HepG2 (cell line): ENCODE measurements around the gene C9orf40. TPM values are rescaled to one million over a fixed set of nuclear protein-coding genes. Genes with fewer than 3 reads are reported as not detected.
A peak's percentile ranks its signal among the peaks of the same experiment; 100 is the strongest.

Source experiments
- AHR ChIP-seq: IDR thresholded peaks from 2 replicates; pipeline ENCODE4 v1.6.1; 2018; ENCODE audit warnings: missing genetic modification reagents, missing compliant biosample characterization
- AKAP8 ChIP-seq: sonication (generic); formaldehyde crosslinking; IDR thresholded peaks from 2 replicates; pipeline ENCODE4 v1.5.1; 2020; ENCODE audit warnings: mild to moderate bottlenecking, missing genetic modification reagents
- CHCHD3 ChIP-seq: sonication (generic); formaldehyde crosslinking; IDR thresholded peaks from 2 replicates; pipeline ENCODE4 v1.8.0; 2022; ENCODE audit warnings: mild to moderate bottlenecking, missing genetic modification reagents, moderate library complexity
- FOSL1 ChIP-seq: sonication (generic); formaldehyde crosslinking; IDR thresholded peaks from 2 replicates; pipeline ENCODE4 v1.9.0; 2021; ENCODE audit warnings: missing genetic modification reagents, borderline replicate concordance
- GATAD1 ChIP-seq: IDR thresholded peaks from 2 replicates; pipeline ENCODE4 v1.6.1; 2016; ENCODE audit warnings: missing genetic modification reagents, missing compliant biosample characterization
- HINFP ChIP-seq: sonication (generic); formaldehyde crosslinking; IDR thresholded peaks from 2 replicates; pipeline ENCODE4 v1.4.0; 2020; ENCODE audit warnings: low read depth, mild to moderate bottlenecking, missing genetic modification reagents
- HNRNPH1 ChIP-seq: fragments of 200-400 bp; formaldehyde crosslinking; optimal IDR thresholded peaks from 2 replicates; pipeline ENCODE3; 2017; ENCODE audit warnings: mild to moderate bottlenecking, low read depth, low read length
- KAT7 ChIP-seq: IDR thresholded peaks from 2 replicates; pipeline ENCODE4 v1.6.1; 2018; ENCODE audit warnings: borderline replicate concordance, missing compliant biosample characterization
- MED8 ChIP-seq: sonication (generic); formaldehyde crosslinking; IDR thresholded peaks from 2 replicates; pipeline ENCODE4 v1.8.1; 2023; ENCODE audit warnings: mild to moderate bottlenecking, missing genetic modification reagents; ENCODE audit not compliant: insufficient replicate concordance
- RFX5 ChIP-seq: IDR thresholded peaks from 2 replicates; pipeline ENCODE4 v1.6.1; 2011; ENCODE audit warnings: low read depth, low read length, improper control_type of control experiment
- TAF1 ChIP-seq: sonication (generic); formaldehyde crosslinking; IDR thresholded peaks from 2 replicates; pipeline ENCODE4 v1.4.0; 2020; ENCODE audit warnings: missing genetic modification reagents
- ZBTB1 ChIP-seq: sonication (generic); formaldehyde crosslinking; IDR thresholded peaks from 2 replicates; pipeline ENCODE4 v1.4.0; 2020; ENCODE audit warnings: missing genetic modification reagents, borderline replicate concordance
- ZNF121 ChIP-seq: sonication (generic); formaldehyde crosslinking; IDR thresholded peaks from 2 replicates; pipeline ENCODE4 v1.5.0; 2020; ENCODE audit warnings: mild to moderate bottlenecking, missing genetic modification reagents
- ZNF282 ChIP-seq: fragments of 450-650 bp; IDR thresholded peaks from 2 replicates; pipeline ENCODE4 v1.6.1; 2018; ENCODE audit not compliant: partially characterized antibody
- ZNF644 ChIP-seq: IDR thresholded peaks from 2 replicates; pipeline ENCODE4 v1.6.1; 2016; ENCODE audit warnings: low read depth
- ZNF768 ChIP-seq: sonication (generic); formaldehyde crosslinking; IDR thresholded peaks from 2 replicates; pipeline ENCODE4 v1.4.0; 2020; ENCODE audit warnings: missing genetic modification reagents
- ZNF773 ChIP-seq: sonication (generic); formaldehyde crosslinking; IDR thresholded peaks from 2 replicates; pipeline ENCODE4 v1.4.0; 2020; ENCODE audit warnings: missing genetic modification reagents, borderline replicate concordance
- ZNF776 ChIP-seq: sonication (generic); formaldehyde crosslinking; IDR thresholded peaks from 2 replicates; pipeline ENCODE4 v1.4.0; 2020; ENCODE audit warnings: mild to moderate bottlenecking, missing genetic modification reagents
- ZNF879 ChIP-seq: sonication (generic); formaldehyde crosslinking; IDR thresholded peaks from 2 replicates; pipeline ENCODE4 v1.8.1; 2023; ENCODE audit warnings: missing genetic modification reagents
- polyA plus RNA-seq, 8 experiments: library from polyadenylated mRNA; depleted of rRNA in 3 of 8; stranded (reverse) in 7 of 8; unstranded in 1 of 8; fragments of >200 nt; fragmentation: Illumina TruSeq in 4 of 8; extraction: Trizol in 4 of 8; gene quantifications; 2 replicates each; pipeline versions ENCODE4 v1.2.1 to v1.2.3, GENCODE V29; 2011 to 2016; ENCODE audit warnings: low read depth in 4 of 8, missing spikeins in 1 of 8, mixed read lengths in 1 of 8; ENCODE audit not compliant: insufficient read depth in 1 of 8
- total RNA-seq, 5 experiments: library from RNA; depleted of rRNA; stranded (reverse); fragments of >200 nt; fragmentation: Illumina TruSeq; extraction: Trizol; gene quantifications; 2 replicates each; pipeline ENCODE4 v1.2.3, GENCODE V29; 2016; ENCODE audit warnings: low read depth in 1 of 5
- TF ChIP-seq, protein P1 (sequence below), 2 experiments: fragments of 450-650 bp in 1 of 2; sonication (generic) in 1 of 2; formaldehyde crosslinking in 1 of 2; IDR thresholded peaks; 2 replicates each; pipeline versions ENCODE4 v1.6.1 to v1.8.0; 2016 to 2022; ENCODE audit warnings: antibody characterized with exemption in 1 of 2, mild to moderate bottlenecking in 1 of 2, missing genetic modification reagents in 1 of 2
- TF ChIP-seq, protein P2 (sequence below): IDR thresholded peaks from 2 replicates; pipeline ENCODE4 v1.6.1; 2018; ENCODE audit warnings: missing genetic modification reagents, mild to moderate bottlenecking, missing compliant biosample characterization

C9orf40 gene
- total and polyA plus RNA-seq, 2 of the 13 experiments (the other 11 are each of a cell fraction or from before 2014, with no cell fraction given) = 3.0 to 13.5 TPM

DNA sequence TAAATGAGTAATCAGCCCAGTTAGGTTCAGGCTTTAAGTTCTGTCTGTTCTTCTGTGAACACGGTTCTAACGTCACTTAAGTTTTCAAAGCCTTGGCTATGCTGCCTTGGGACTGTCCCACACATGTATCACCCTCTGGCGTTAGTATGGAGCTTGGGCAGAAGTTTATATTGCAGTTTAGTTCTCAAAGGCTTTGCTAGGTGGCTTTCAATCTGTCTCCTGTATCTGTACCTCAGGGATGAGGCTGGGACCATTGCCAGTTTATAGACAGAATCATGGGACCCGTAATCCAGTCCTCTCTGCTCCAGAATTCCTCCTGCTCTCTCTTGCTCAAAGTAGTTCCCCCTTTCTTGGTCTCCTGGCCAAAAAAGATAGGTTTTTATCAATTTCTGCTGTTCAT lies 12.1 kb downstream of the C9orf40 start (continued):
- TF ChIP-seq, protein P1, sequence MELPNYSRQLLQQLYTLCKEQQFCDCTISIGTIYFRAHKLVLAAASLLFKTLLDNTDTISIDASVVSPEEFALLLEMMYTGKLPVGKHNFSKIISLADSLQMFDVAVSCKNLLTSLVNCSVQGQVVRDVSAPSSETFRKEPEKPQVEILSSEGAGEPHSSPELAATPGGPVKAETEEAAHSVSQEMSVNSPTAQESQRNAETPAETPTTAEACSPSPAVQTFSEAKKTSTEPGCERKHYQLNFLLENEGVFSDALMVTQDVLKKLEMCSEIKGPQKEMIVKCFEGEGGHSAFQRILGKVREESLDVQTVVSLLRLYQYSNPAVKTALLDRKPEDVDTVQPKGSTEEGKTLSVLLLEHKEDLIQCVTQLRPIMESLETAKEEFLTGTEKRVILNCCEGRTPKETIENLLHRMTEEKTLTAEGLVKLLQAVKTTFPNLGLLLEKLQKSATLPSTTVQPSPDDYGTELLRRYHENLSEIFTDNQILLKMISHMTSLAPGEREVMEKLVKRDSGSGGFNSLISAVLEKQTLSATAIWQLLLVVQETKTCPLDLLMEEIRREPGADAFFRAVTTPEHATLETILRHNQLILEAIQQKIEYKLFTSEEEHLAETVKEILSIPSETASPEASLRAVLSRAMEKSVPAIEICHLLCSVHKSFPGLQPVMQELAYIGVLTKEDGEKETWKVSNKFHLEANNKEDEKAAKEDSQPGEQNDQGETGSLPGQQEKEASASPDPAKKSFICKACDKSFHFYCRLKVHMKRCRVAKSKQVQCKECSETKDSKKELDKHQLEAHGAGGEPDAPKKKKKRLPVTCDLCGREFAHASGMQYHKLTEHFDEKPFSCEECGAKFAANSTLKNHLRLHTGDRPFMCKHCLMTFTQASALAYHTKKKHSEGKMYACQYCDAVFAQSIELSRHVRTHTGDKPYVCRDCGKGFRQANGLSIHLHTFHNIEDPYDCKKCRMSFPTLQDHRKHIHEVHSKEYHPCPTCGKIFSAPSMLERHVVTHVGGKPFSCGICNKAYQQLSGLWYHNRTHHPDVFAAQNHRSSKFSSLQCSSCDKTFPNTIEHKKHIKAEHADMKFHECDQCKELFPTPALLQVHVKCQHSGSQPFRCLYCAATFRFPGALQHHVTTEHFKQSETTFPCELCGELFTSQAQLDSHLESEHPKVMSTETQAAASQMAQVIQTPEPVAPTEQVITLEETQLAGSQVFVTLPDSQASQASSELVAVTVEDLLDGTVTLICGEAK (IDR thresholded peaks at IDR 0.05) = no peak
- TF ChIP-seq, protein P1 (CRISPR knock-in tag; IDR thresholded peaks at IDR 0.05) = no peak
- TF ChIP-seq TAF1 (CRISPR knock-in tag) (no peak), HNRNPH1 (no peak), ZNF768 (CRISPR knock-in tag) (no peak), ZNF773 (CRISPR knock-in tag) (no peak), FOSL1 (no peak), GATAD1 (CRISPR knock-in tag) (0 out of 2 replicates have a peak, but pooled peaks have one; percentile 17), RFX5 (no peak), ZNF121 (CRISPR knock-in tag) (no peak), ZNF644 (CRISPR knock-in tag) (peak; percentile 58), KAT7 (CRISPR knock-in tag) (no peak), ZNF776 (no peak), CHCHD3 (no peak), ZNF879 (CRISPR knock-in tag) (no peak), ZNF282 (no peak), MED8 (CRISPR knock-in tag) (no peak), AKAP8 (CRISPR knock-in tag) (no peak), AHR (CRISPR knock-in tag) (no peak), ZBTB1 (CRISPR knock-in tag) (no peak), HINFP (CRISPR knock-in tag) (no peak)
- TF ChIP-seq, protein P2, sequence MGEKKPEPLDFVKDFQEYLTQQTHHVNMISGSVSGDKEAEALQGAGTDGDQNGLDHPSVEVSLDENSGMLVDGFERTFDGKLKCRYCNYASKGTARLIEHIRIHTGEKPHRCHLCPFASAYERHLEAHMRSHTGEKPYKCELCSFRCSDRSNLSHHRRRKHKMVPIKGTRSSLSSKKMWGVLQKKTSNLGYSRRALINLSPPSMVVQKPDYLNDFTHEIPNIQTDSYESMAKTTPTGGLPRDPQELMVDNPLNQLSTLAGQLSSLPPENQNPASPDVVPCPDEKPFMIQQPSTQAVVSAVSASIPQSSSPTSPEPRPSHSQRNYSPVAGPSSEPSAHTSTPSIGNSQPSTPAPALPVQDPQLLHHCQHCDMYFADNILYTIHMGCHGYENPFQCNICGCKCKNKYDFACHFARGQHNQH (CRISPR knock-in tag) = no peak
